ENCODE measurements around the gene TPCN1.

DNA sequence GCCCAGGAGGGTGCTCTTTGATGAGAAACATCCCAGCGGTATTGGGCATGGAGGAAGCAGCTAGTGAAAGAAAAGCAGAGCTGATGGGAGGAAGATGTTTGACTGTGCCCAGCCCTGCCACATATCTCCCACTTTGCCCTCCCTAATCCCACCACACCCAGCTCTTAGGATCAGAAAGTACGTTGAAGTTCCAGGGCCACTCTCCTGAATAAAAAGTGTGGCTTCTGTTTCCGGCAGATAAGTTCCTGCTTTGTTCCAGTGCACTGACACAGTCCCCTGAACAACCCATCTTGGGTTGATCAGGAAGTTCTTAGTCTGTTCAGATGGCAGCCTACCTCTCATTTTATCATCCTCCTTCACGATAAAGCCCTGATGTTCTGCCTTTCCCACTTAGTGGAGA, 16.5 kb downstream of the TPCN1 start:
- TF ChIP-seq, protein P1, sequence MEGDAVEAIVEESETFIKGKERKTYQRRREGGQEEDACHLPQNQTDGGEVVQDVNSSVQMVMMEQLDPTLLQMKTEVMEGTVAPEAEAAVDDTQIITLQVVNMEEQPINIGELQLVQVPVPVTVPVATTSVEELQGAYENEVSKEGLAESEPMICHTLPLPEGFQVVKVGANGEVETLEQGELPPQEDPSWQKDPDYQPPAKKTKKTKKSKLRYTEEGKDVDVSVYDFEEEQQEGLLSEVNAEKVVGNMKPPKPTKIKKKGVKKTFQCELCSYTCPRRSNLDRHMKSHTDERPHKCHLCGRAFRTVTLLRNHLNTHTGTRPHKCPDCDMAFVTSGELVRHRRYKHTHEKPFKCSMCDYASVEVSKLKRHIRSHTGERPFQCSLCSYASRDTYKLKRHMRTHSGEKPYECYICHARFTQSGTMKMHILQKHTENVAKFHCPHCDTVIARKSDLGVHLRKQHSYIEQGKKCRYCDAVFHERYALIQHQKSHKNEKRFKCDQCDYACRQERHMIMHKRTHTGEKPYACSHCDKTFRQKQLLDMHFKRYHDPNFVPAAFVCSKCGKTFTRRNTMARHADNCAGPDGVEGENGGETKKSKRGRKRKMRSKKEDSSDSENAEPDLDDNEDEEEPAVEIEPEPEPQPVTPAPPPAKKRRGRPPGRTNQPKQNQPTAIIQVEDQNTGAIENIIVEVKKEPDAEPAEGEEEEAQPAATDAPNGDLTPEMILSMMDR (conservative IDR thresholded peaks at IDR 0.05; ENCODE audit: low read depth, low read length), result no peak
- no peak for TF ChIP-seq EZH2 (IDR thresholded peaks at IDR 0.05; ENCODE audit: low read length, unreplicated experiment)

Data from PC-3 (cell line).